Sigmoid colon (tissue), 7 donors: ENCODE results near the gene EEFSEC. TPM values are rescaled to one million over a fixed set of nuclear protein-coding genes. Genes with fewer than 3 reads are reported as not detected.

ENCODE experiments used
- DNase-seq: peaks from one replicate; pipeline ENCODE4 v3.0.0-alpha.2; 2019
- H3K27ac ChIP-seq, 4 donors: fragments of 200-600 bp; sonication (generic); one replicate each; pipeline ENCODE4 v1.5.1; 2016 to 2019; ENCODE audit warnings: mild to moderate bottlenecking in 1 of 4
- H3K27me3 ChIP-seq, 3 donors: fragments of 200-600 bp; sonication (generic); one replicate each; pipeline ENCODE4 v1.5.1; 2019; ENCODE audit warnings: mild to moderate bottlenecking in 1 of 3
- H3K36me3 ChIP-seq, 4 donors: fragments of 200-600 bp; sonication (generic); one replicate each; pipeline ENCODE4 v1.5.1; 2016 to 2019
- H3K4me1 ChIP-seq, 4 donors: fragments of 200-600 bp; sonication (generic); one replicate each; pipeline ENCODE4 v1.5.1; 2017 to 2019
- H3K4me3 ChIP-seq, 4 donors: fragments of 200-600 bp; sonication (generic); one replicate each; pipeline ENCODE4 v1.5.1; 2017 to 2019; ENCODE audit warnings: mild to moderate bottlenecking in 2 of 4, moderate library complexity in 1 of 4
- H3K9me3 ChIP-seq, 4 donors: fragments of 200-600 bp in 3 of 4; sonication (generic) in 3 of 4; one replicate each; pipeline versions ENCODE4 v1.5.1 to v1.6.1; 2013 to 2019
- CTCF ChIP-seq, 4 experiments: fragments of 450-650 bp in 3 of 4; fragments of 200-600 bp in 1 of 4; IDR thresholded peaks; one replicate each; pipeline ENCODE4 v1.5.1; 2016 to 2019; ENCODE audit warnings: antibody characterized with exemption in 4 of 4, mild to moderate bottlenecking in 3 of 4, moderate library complexity in 2 of 4
- EP300 ChIP-seq, 4 donors: sonication (generic); formaldehyde crosslinking; IDR thresholded peaks; one replicate each; pipeline ENCODE4 v1.6.1; 2017; ENCODE audit warnings: antibody characterized with exemption in 4 of 4
- POLR2A ChIP-seq, 2 donors: fragments of 450-650 bp; IDR thresholded peaks; one replicate each; pipeline ENCODE4 v1.6.1; 2016; ENCODE audit warnings: antibody characterized with exemption in 2 of 2, mild to moderate bottlenecking in 2 of 2, moderate library complexity in 2 of 2
- POLR2AphosphoS5 ChIP-seq, 4 donors: sonication (generic); formaldehyde crosslinking; IDR thresholded peaks; one replicate each; pipeline ENCODE4 v1.6.1; 2017; ENCODE audit warnings: antibody characterized with exemption in 4 of 4
- WGBS, 2 donors: extraction: QIAGEN DNeasy Blood & Tissue Kit; methylation state at CpG; one replicate each; pipeline ENCODE4 v1.1.7; 2013; 5-methylcytosine and 5-hydroxymethylcytosine counted together
- intact Hi-C: fragments of 100-400 bp; cut with DNase I; formaldehyde crosslinking; loops from one replicate; pipeline ENCODE4 v1.15.1; 2023
- polyA plus RNA-seq, 3 donors: library from polyadenylated mRNA; stranded (reverse); fragments of 200-250 nt; gene quantifications; one replicate each; pipeline ENCODE4 v1.2.3, GENCODE V29; 2013
- total RNA-seq, 4 donors: library from RNA; depleted of rRNA; stranded (reverse); fragments of >200 nt; gene quantifications; one replicate each; pipeline ENCODE4 v1.1.0, GENCODE V29; 2016
- donor health status: healthy with polysubstance abuse.
- donor health status: Bipolar disorder and iron deficiency.
- donor health status: healthy.

The EEFSEC gene
- total and polyA plus RNA-seq, 7 donors, result 5.3 to 16.1 (median 12.2) TPM

- Histone ChIP-seq H3K9me3 (no peaks in the 10 kb centered on the region), H3K27ac (no peak overlapping the region), H3K27me3 (no peaks in the 10 kb centered on the region), H3K4me1 (no peaks in the 10 kb centered on the region), H3K36me3 (no peaks in the 10 kb centered on the region), H3K4me3 (no peak overlapping the region)
- no peak for TF ChIP-seq POLR2A (IDR thresholded peaks at IDR 0.05)
- TF ChIP-seq CTCF (IDR thresholded peaks at IDR 0.05), result no peak
- no peak for TF ChIP-seq POLR2AphosphoS5 (IDR thresholded peaks at IDR 0.05)
- no peak for TF ChIP-seq EP300 (IDR thresholded peaks at IDR 0.05)
- no peak for DNase-seq
- WGBS, 2 donors, result 89 to 94% methylated on average over 7 of the region's 7 CpGs
- intact Hi-C loops, result no loop called here
Observed at GRCh38 chr3:128420289-128420688, 267.0 kb downstream of the EEFSEC start.

- TF ChIP-seq CTCF (IDR thresholded peaks at IDR 0.05) (no peak), POLR2AphosphoS5 (IDR thresholded peaks at IDR 0.05) (no peak), EP300 (IDR thresholded peaks at IDR 0.05) (no peak), POLR2A (IDR thresholded peaks at IDR 0.05) (no peak)
- DNase-seq, result no peak
- Histone ChIP-seq H3K27ac (no peak overlapping the region), H3K27me3 (peaks cover 0 to 5% (median 0%) of the 10 kb centered on the region in 3 donors), H3K4me1 (peaks cover 0 to under 1% (median 0%) of the 10 kb centered on the region in 4 donors), H3K4me3 (no peak overlapping the region), H3K9me3 (no peaks in the 10 kb centered on the region), H3K36me3 (no peaks in the 10 kb centered on the region)
- intact Hi-C loops, result no loop called here
- WGBS, 2 donors, result 92 to 94% methylated on average over 12 of the region's 12 CpGs
Observed at GRCh38 chr3:128420720-128421438, 267.6 kb downstream of the EEFSEC start.

GRCh38 chr3:128421439-128421836 is 268.2 kb downstream of the EEFSEC start:
- intact Hi-C loops, result no loop called here
- TF ChIP-seq POLR2AphosphoS5 (IDR thresholded peaks at IDR 0.05) (no peak), CTCF (IDR thresholded peaks at IDR 0.05) (no peak), POLR2A (IDR thresholded peaks at IDR 0.05) (no peak), EP300 (IDR thresholded peaks at IDR 0.05) (no peak)
- no peaks in the 10 kb centered on the region for H3K36me3 ChIP-seq
- no peak overlapping the region for H3K27ac ChIP-seq
- DNase-seq, result no peak
- peaks cover 0 to 5% (median 4%) of the 10 kb centered on the region in 4 donors for H3K4me1 ChIP-seq
- WGBS, 2 donors, result 72 to 83% methylated on average over 11 of the region's 11 CpGs
- H3K27me3 ChIP-seq, result peaks cover 0 to 9% (median 3%) of the 10 kb centered on the region in 3 donors
- H3K9me3 ChIP-seq, result no peaks in the 10 kb centered on the region
- H3K4me3 ChIP-seq, result no peak overlapping the region

- no peaks in the 10 kb centered on the region for H3K36me3 ChIP-seq
- TF ChIP-seq POLR2A (IDR thresholded peaks at IDR 0.05), result no peak
- intact Hi-C loops, result no loop called here
- H3K4me1 ChIP-seq, result peaks cover 0 to 9% (median 7%) of the 10 kb centered on the region in 4 donors
- no peak overlapping the region for H3K4me3 ChIP-seq
- peaks cover 0 to 14% (median 7%) of the 10 kb centered on the region in 3 donors for H3K27me3 ChIP-seq
- H3K27ac ChIP-seq, result no peak overlapping the region
- whole genome bisulfite sequencing, 2 donors, result 85 to 89% methylated on average over 7 of the region's 7 CpGs
- DNase-seq, result no peak
- H3K9me3 ChIP-seq, result no peaks in the 10 kb centered on the region
Observed at GRCh38 chr3:128421966-128422365, 268.7 kb downstream of the EEFSEC start.

GRCh38 chr3:128422762-128423524 is 269.7 kb downstream of the EEFSEC start:
- H3K36me3 ChIP-seq, result no peaks in the 10 kb centered on the region
- H3K4me1 ChIP-seq, result peaks cover 0 to 9% (median 7%) of the 10 kb centered on the region in 4 donors
- WGBS, 2 donors, result 91 to 95% methylated on average over 3 of the region's 3 CpGs
- TF ChIP-seq POLR2A (IDR thresholded peaks at IDR 0.05) (no peak), POLR2AphosphoS5 (IDR thresholded peaks at IDR 0.05) (no peak), EP300 (IDR thresholded peaks at IDR 0.05) (no peak), CTCF (IDR thresholded peaks at IDR 0.05) (no peak)
- H3K27ac ChIP-seq, result no peak overlapping the region
- intact Hi-C loops, result no loop called here
- no peak for DNase-seq
- no peaks in the 10 kb centered on the region for H3K9me3 ChIP-seq
- peaks cover 0 to 23% (median 8%) of the 10 kb centered on the region in 3 donors for H3K27me3 ChIP-seq
- H3K4me3 ChIP-seq, result no peak overlapping the region
